OCI-LY1 (cell line): ENCODE data around the gene ANKRD39.

Source experiments
- H2AFZ ChIP-seq: fragments of 200-600 bp; sonication (generic), shearing (Covaris generic); 2 replicates; pipeline ENCODE4 v1.6.0; 2014; ENCODE audit warnings: antibody characterized with exemption, mild to moderate bottlenecking, low read length
- H3F3A ChIP-seq: fragments of 200-600 bp; sonication (generic), shearing (Covaris generic); 2 replicates; pipeline ENCODE4 v1.6.0; 2014; ENCODE audit warnings: mild to moderate bottlenecking, antibody characterized with exemption, low read length, moderate library complexity; ENCODE audit not compliant: insufficient read depth
- H3K27ac ChIP-seq: fragments of 200-600 bp; sonication (generic); 2 replicates; pipeline ENCODE4 v1.5.1; 2014; ENCODE audit warnings: low read length, mixed run types, mild to moderate bottlenecking, low read depth; ENCODE audit not compliant: poor library complexity, severe bottlenecking
- H3K27me3 ChIP-seq: fragments of 200-600 bp; sonication (generic); 2 replicates; pipeline ENCODE4 v1.6.0; 2014; ENCODE audit warnings: antibody characterized with exemption, mild to moderate bottlenecking, low read length, moderate library complexity; ENCODE audit not compliant: insufficient read depth
- H3K36me3 ChIP-seq: fragments of 200-600 bp; sonication (generic); 2 replicates; pipeline ENCODE4 v1.6.1; 2014; ENCODE audit warnings: mild to moderate bottlenecking, antibody characterized with exemption, low read length, moderate library complexity, mixed read lengths; ENCODE audit not compliant: insufficient read depth
- H3K4me1 ChIP-seq: fragments of 200-600 bp; sonication (generic); 2 replicates; pipeline ENCODE4 v1.5.1; 2014; ENCODE audit warnings: mild to moderate bottlenecking, low read length, moderate library complexity; ENCODE audit not compliant: insufficient read depth, severe bottlenecking
- H3K4me2 ChIP-seq: fragments of 200-600 bp; sonication (generic), shearing (Covaris generic); 2 replicates; pipeline ENCODE4 v1.6.1; 2014; ENCODE audit warnings: low read length
- H3K4me3 ChIP-seq: fragments of 200-600 bp; sonication (generic); 2 replicates; pipeline ENCODE4 v1.5.1; 2014; ENCODE audit warnings: low read length, low read depth, mild to moderate bottlenecking, mixed read lengths; ENCODE audit not compliant: poor library complexity, severe bottlenecking
- H3K79me2 ChIP-seq: fragments of 200-600 bp; shearing (Covaris generic); 2 replicates; pipeline ENCODE4 v1.6.1; 2016; ENCODE audit warnings: mixed run types, low read length, mixed read lengths; ENCODE audit not compliant: insufficient read depth
- H3K9ac ChIP-seq: fragments of 200-600 bp; sonication (generic), shearing (Covaris generic); 2 replicates; pipeline ENCODE4 v1.6.1; 2014; ENCODE audit warnings: mild to moderate bottlenecking, low read length, mixed read lengths
- H3K9me2 ChIP-seq: fragments of 200-600 bp; sonication (generic), shearing (Covaris generic); 2 replicates; pipeline ENCODE4 v1.6.1; 2014; ENCODE audit warnings: low read depth, mild to moderate bottlenecking, low read length, mixed read lengths
- H3K9me3 ChIP-seq: fragments of 200-600 bp; shearing (Covaris generic); 2 replicates; pipeline ENCODE4 v1.6.1; 2014; ENCODE audit warnings: low read length, mixed read lengths
- H4K20me1 ChIP-seq: fragments of 200-600 bp; sonication (generic), shearing (Covaris generic); 2 replicates; pipeline ENCODE4 v1.6.0; 2016; ENCODE audit warnings: mild to moderate bottlenecking, low read length; ENCODE audit not compliant: insufficient read depth
- EZH2 ChIP-seq: fragments of 200-600 bp; sonication (generic), shearing (Covaris generic); IDR thresholded peaks from 2 replicates; pipeline ENCODE4 v1.8.0; 2017; ENCODE audit warnings: borderline replicate concordance, mixed run types, mild to moderate bottlenecking, antibody characterized with exemption, low read length, moderate library complexity, mixed read lengths
- TF ChIP-seq, protein P1 (sequence below): fragments of 200-600 bp; sonication (generic), shearing (Covaris generic); IDR thresholded peaks from 2 replicates; pipeline ENCODE4 v1.5.1; 2017; ENCODE audit warnings: mild to moderate bottlenecking, antibody characterized with exemption, low read length, moderate library complexity, mixed read lengths

Gene ANKRD39

GRCh38 chr2:96903318-96903717, 45.5 kb upstream of the ANKRD39 start:
- no peak overlapping the region for H3K27ac ChIP-seq
- H3K9ac ChIP-seq = no peak overlapping the region
- H3K27me3 ChIP-seq = peaks cover 14% of the 10 kb centered on the region
- no peaks in the 10 kb centered on the region for H3K4me1 ChIP-seq
- no peaks in the 10 kb centered on the region for H3K79me2 ChIP-seq
- H2AFZ ChIP-seq = no peak overlapping the region
- no peaks in the 10 kb centered on the region for H3K36me3 ChIP-seq
- no peaks in the 10 kb centered on the region for H4K20me1 ChIP-seq
- H3K4me3 ChIP-seq = no peak overlapping the region
- no peak overlapping the region for H3K4me2 ChIP-seq
- no peaks in the 10 kb centered on the region for H3K9me2 ChIP-seq
- H3F3A ChIP-seq = no peaks in the 10 kb centered on the region
- H3K9me3 ChIP-seq = no peaks in the 10 kb centered on the region
- no peak for TF ChIP-seq EZH2
- TF ChIP-seq, protein P1, sequence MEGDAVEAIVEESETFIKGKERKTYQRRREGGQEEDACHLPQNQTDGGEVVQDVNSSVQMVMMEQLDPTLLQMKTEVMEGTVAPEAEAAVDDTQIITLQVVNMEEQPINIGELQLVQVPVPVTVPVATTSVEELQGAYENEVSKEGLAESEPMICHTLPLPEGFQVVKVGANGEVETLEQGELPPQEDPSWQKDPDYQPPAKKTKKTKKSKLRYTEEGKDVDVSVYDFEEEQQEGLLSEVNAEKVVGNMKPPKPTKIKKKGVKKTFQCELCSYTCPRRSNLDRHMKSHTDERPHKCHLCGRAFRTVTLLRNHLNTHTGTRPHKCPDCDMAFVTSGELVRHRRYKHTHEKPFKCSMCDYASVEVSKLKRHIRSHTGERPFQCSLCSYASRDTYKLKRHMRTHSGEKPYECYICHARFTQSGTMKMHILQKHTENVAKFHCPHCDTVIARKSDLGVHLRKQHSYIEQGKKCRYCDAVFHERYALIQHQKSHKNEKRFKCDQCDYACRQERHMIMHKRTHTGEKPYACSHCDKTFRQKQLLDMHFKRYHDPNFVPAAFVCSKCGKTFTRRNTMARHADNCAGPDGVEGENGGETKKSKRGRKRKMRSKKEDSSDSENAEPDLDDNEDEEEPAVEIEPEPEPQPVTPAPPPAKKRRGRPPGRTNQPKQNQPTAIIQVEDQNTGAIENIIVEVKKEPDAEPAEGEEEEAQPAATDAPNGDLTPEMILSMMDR = no peak

DNA sequence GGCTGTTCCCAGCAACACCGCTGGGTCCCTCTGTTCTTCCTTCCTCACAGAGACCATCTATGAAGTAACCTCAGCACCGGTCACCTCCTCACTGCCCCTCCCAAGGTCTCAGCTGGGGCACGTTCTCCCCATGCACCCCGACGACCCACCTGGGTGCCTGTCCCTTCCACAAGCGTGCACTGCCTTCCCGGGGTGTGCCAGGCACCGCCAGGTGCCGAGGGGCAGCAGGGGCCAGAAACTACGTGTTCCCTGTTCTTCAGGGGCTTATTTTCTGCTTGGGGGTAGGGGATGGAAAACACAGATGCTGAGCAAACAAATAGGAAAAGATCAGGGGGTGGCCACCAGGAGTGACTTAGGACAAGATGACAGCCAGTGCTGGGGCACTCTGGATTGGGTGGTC, 42.4 kb upstream of the ANKRD39 start:
- Histone ChIP-seq H3K79me2 (no peaks in the 10 kb centered on the region), H3K9me2 (no peaks in the 10 kb centered on the region), H2AFZ (no peak overlapping the region), H3K4me1 (no peaks in the 10 kb centered on the region), H3K9me3 (no peaks in the 10 kb centered on the region), H3K4me3 (no peak overlapping the region), H3F3A (no peaks in the 10 kb centered on the region), H4K20me1 (no peaks in the 10 kb centered on the region), H3K9ac (no peak overlapping the region), H3K4me2 (no peak overlapping the region), H3K36me3 (no peaks in the 10 kb centered on the region), H3K27ac (no peak overlapping the region), H3K27me3 (peaks cover 4% of the 10 kb centered on the region; the same call in 1 of the 2 replicates)
- no peak for TF ChIP-seq EZH2
- TF ChIP-seq, protein P1 = no peak

DNA sequence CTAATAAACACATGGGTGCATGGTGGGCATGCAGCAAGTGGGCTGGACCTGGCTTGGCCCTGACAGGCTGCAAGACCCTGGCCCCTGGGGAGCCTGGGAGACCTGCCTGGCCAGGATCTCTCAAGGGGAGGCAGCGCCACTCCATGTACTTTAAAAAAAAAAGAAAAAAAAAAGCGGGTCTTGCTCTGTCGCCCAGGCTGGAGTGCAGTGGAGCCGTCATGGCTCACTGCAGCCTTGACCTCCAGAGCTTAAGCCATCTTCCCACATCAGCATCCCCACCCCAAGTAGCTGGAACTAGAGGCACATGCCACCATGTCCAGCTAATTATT, 41.6 kb upstream of the ANKRD39 start:
- no peak for TF ChIP-seq EZH2
- TF ChIP-seq, protein P1 = no peak
- Histone ChIP-seq H3K79me2 (no peaks in the 10 kb centered on the region), H3K27me3 (peaks cover 4% of the 10 kb centered on the region; the same call in 1 of the 2 replicates), H3K27ac (no peak overlapping the region), H3K4me1 (no peaks in the 10 kb centered on the region), H3K9me2 (no peaks in the 10 kb centered on the region), H2AFZ (no peak overlapping the region), H3K4me2 (no peak overlapping the region), H3K36me3 (no peaks in the 10 kb centered on the region), H4K20me1 (no peaks in the 10 kb centered on the region), H3K9me3 (no peaks in the 10 kb centered on the region), H3K9ac (no peak overlapping the region), H3K4me3 (no peak overlapping the region), H3F3A (no peaks in the 10 kb centered on the region)
